HepG2 (cell line): ENCODE measurements around the gene OSBPL2. TPM values are rescaled to one million over a fixed set of nuclear protein-coding genes. Genes with fewer than 3 reads are reported as not detected.
A peak's percentile ranks its signal among the peaks of the same experiment; 100 is the strongest.

ENCODE experiments used
- ATAC-seq: fragments of 200-7000 bp; cut with Tn5 transposase; 3 replicates; pipeline ENCODE4 v1.9.1; 2020; ENCODE audit warnings: mild to moderate bottlenecking, moderate library complexity
- BruUV-seq: library from RNA; stranded (reverse); fragments of 400-500 nt; replicated peaks from 2 replicates; lab custom pipeline; 2021; lab: Mats Ljungman, UMichigan
- CTCF ChIA-PET: fragments of 300-600 bp; formaldehyde crosslinking; extraction: SDS; loops from one replicate; lab custom pipeline; 2021; ENCODE audit warnings: low total read pairs, inconsistent platforms, low intra/inter-chr PET ratio; lab: Yijun Ruan, JAX
- POLR2A ChIA-PET: fragments of 350-600 bp; sonication (Branson Sonifier 250); formaldehyde crosslinking; loops from one replicate; lab custom pipeline; 2020; ENCODE audit warnings: antibody characterized with exemption, inconsistent platforms; lab: Yijun Ruan, JAX
- DNase-seq: peaks from one replicate; pipeline ENCODE4 v3.0.0-alpha.2; 2015; ENCODE audit warnings: low spot score
- FAIRE-seq: peaks from 3 replicates; lab custom pipeline; 2011; peaks lifted over from hg19 to GRCh38; lab: Jason Lieb, UNC
- H2AFZ ChIP-seq: one replicate; pipeline ENCODE4 v1.6.1; 2011; ENCODE audit warnings: low read length, inconsistent platforms
- H3K27ac ChIP-seq: fragments of 300-600 bp; 3 replicates; pipeline ENCODE4 v1.8.0; 2011; ENCODE audit warnings: mixed run types, mild to moderate bottlenecking, mixed read lengths, low read length, inconsistent platforms; ENCODE audit not compliant: insufficient read depth; ENCODE audit errors: extremely low read length
- H3K27me3 ChIP-seq, 2 experiments: fragments of 200-600 bp in 1 of 2; 2 replicates in 1 of 2; 3 replicates in 1 of 2; pipeline versions ENCODE4 v1.6.0 to v1.8.0; 2011; ENCODE audit warnings: low read length in 2 of 2, mild to moderate bottlenecking in 2 of 2, moderate library complexity in 2 of 2, inconsistent platforms in 1 of 2; ENCODE audit not compliant: insufficient read depth in 2 of 2, control insufficient read depth in 1 of 2
- H3K36me3 ChIP-seq, 2 experiments: fragments of 200-600 bp in 1 of 2; replicated peaks in 1 of 2; 2 replicates in 1 of 2; 3 replicates in 1 of 2; pipeline versions ENCODE4 v1.5.1 to v1.8.0; 2011; ENCODE audit warnings: low read length in 2 of 2, inconsistent platforms in 1 of 2; ENCODE audit not compliant: insufficient read depth in 2 of 2, control insufficient read depth in 1 of 2
- H3K4me1 ChIP-seq: 2 replicates; pipeline ENCODE4 v1.5.1; 2012; ENCODE audit warnings: low read length, inconsistent platforms; ENCODE audit not compliant: insufficient read depth
- H3K4me2 ChIP-seq: 2 replicates; pipeline ENCODE4 v1.6.0; 2011; ENCODE audit warnings: low read depth, low read length, inconsistent platforms
- H3K4me3 ChIP-seq, 3 experiments: fragments of 200-600 bp in 1 of 3; sonication (generic), shearing (Covaris generic) in 1 of 3; replicated peaks in 1 of 3; 2 replicates each; pipeline ENCODE4 v1.5.1; 2011 to 2016; ENCODE audit warnings: low read length in 3 of 3, inconsistent platforms in 2 of 3, low read depth in 2 of 3, mild to moderate bottlenecking in 2 of 3, control low read depth in 1 of 3, mixed read lengths in 1 of 3; ENCODE audit not compliant: insufficient read depth in 1 of 3
- H3K79me2 ChIP-seq: one replicate; pipeline ENCODE4 v1.6.1; 2011; ENCODE audit warnings: low read length, inconsistent platforms; ENCODE audit not compliant: insufficient read depth
- H3K9ac ChIP-seq: 2 replicates; pipeline ENCODE4 v1.6.0; 2011; ENCODE audit warnings: mild to moderate bottlenecking, low read depth, low read length, inconsistent platforms; ENCODE audit not compliant: insufficient read depth
- H3K9me3 ChIP-seq: 2 replicates; pipeline ENCODE4 v1.5.1; 2012; ENCODE audit warnings: mild to moderate bottlenecking, low read length
- H4K20me1 ChIP-seq: 2 replicates; pipeline ENCODE4 v1.6.0; 2011; ENCODE audit warnings: inconsistent platforms, mild to moderate bottlenecking, low read length, moderate library complexity; ENCODE audit not compliant: insufficient read depth
- NFRKB ChIP-seq: fragments of 450-650 bp; IDR thresholded peaks from 2 replicates; pipeline ENCODE4 v1.6.1; 2017
- RORA ChIP-seq: sonication (generic); formaldehyde crosslinking; IDR thresholded peaks from 2 replicates; pipeline ENCODE4 v1.5.0; 2020; ENCODE audit warnings: mild to moderate bottlenecking, missing genetic modification reagents, moderate library complexity
- ZNF329 ChIP-seq: sonication (generic); formaldehyde crosslinking; IDR thresholded peaks from 2 replicates; pipeline ENCODE4 v1.9.0; 2021; ENCODE audit warnings: low read depth, mild to moderate bottlenecking, missing genetic modification reagents
- ZNF737 ChIP-seq: sonication (generic); formaldehyde crosslinking; IDR thresholded peaks from 2 replicates; pipeline ENCODE4 v1.5.0; 2020; ENCODE audit warnings: missing genetic modification reagents, mild to moderate bottlenecking, borderline replicate concordance
- WGBS: methylation state at CpG from one replicate; pipeline ENCODE4 v1.1.6; 2017; ENCODE audit warnings: low lambda C conversion rate; 5-methylcytosine and 5-hydroxymethylcytosine counted together
- in situ Hi-C: cut with HindIII; loops from 2 replicates; pipeline ENCODE4 v1.10.0; 2017; ENCODE audit warnings: low pct_unique_long_range_greater_than_20kb; ENCODE audit not compliant: extremely low pct_ligation_motif_present
- intact Hi-C: fragments of 100-400 bp; cut with micrococcal nuclease; formaldehyde crosslinking; loops from one replicate; pipeline ENCODE4 v1.10.0; 2022; ENCODE audit not compliant: unreplicated experiment
- polyA plus RNA-seq, 8 experiments: library from polyadenylated mRNA; depleted of rRNA in 3 of 8; stranded (reverse) in 7 of 8; unstranded in 1 of 8; fragments of >200 nt; fragmentation: Illumina TruSeq in 4 of 8; extraction: Trizol in 4 of 8; gene quantifications; 2 replicates each; pipeline versions ENCODE4 v1.2.1 to v1.2.3, GENCODE V29; 2011 to 2016; ENCODE audit warnings: low read depth in 4 of 8, missing spikeins in 1 of 8, mixed read lengths in 1 of 8; ENCODE audit not compliant: insufficient read depth in 1 of 8
- total RNA-seq, 5 experiments: library from RNA; depleted of rRNA; stranded (reverse); fragments of >200 nt; fragmentation: Illumina TruSeq; extraction: Trizol; gene quantifications; 2 replicates each; pipeline ENCODE4 v1.2.3, GENCODE V29; 2016; ENCODE audit warnings: low read depth in 1 of 5
- TF ChIP-seq, protein P1 (sequence below): sonication (generic); formaldehyde crosslinking; IDR thresholded peaks from 2 replicates; pipeline ENCODE4 v1.4.0; 2020; ENCODE audit warnings: missing genetic modification reagents

The OSBPL2 gene
- total and polyA plus RNA-seq, 2 of the 13 experiments (the other 11 are each of a cell fraction or from before 2014, with no cell fraction given): 18.5 to 37.4 TPM

GRCh38 chr20:62301111-62301668 is 62.9 kb downstream of the OSBPL2 start:
- BruUV-seq: no TSS peak
- Histone ChIP-seq H3K4me2 (peak overlapping the region; percentile 95; the same call in 1 of the 2 replicates), H3K9me3 (no peaks in the 10 kb centered on the region), H3K36me3 (peaks cover 5 to 18% of the 10 kb centered on the region in 2 experiments), H3K9ac (peak overlapping the region; percentile 89; the same call in 1 of the 2 replicates), H2AFZ (no peak overlapping the region), H3K27me3 (no peaks in the 10 kb centered on the region; a peak in 1 of 5 replicates), H3K79me2 (peaks cover 32% of the 10 kb centered on the region), H3K4me1 (peaks cover 52% of the 10 kb centered on the region), H3K27ac (peak overlapping the region; percentile 97), H3K4me3 (peak overlapping the region in 2 of 3 experiments; percentile 85 to 93; a peak in 3 of 6 replicates), H4K20me1 (peaks cover 25% of the 10 kb centered on the region)
- in situ Hi-C loops: loop anchor here (5.0 kb wide), 1 partner anchor 66 kb away; the partner anchor contains the start of gene LAMA5
- WGBS: 85% methylated on average over 11 of the region's 11 CpGs
- FAIRE-seq: no peak
- intact Hi-C loops: no loop called here
- TF ChIP-seq ZNF737 (CRISPR knock-in tag) (0 out of 2 replicates have a peak, but pooled peaks have one; percentile 70), RORA (CRISPR knock-in tag) (0 out of 2 replicates have a peak, but pooled peaks have one; percentile 50), NFRKB (no peak), ZNF329 (CRISPR knock-in tag) (0 out of 2 replicates have a peak, but pooled peaks have one; percentile 7)
- TF ChIP-seq, protein P1, sequence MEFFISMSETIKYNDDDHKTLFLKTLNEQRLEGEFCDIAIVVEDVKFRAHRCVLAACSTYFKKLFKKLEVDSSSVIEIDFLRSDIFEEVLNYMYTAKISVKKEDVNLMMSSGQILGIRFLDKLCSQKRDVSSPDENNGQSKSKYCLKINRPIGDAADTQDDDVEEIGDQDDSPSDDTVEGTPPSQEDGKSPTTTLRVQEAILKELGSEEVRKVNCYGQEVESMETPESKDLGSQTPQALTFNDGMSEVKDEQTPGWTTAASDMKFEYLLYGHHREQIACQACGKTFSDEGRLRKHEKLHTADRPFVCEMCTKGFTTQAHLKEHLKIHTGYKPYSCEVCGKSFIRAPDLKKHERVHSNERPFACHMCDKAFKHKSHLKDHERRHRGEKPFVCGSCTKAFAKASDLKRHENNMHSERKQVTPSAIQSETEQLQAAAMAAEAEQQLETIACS (CRISPR knock-in tag): 0 out of 2 replicates have a peak, but pooled peaks have one; percentile 29
- no peak for ATAC-seq
- DNase-seq: no peak
- POLR2A ChIA-PET: interaction anchor here (1.4 to 2.3 kb wide), 3 partner anchors 67 to 81 kb away, joined by 5 to 17 read pairs (median 7); no protein-coding TSS in a partner anchor
- CTCF ChIA-PET: interaction anchor here (1.3 to 6.1 kb wide), 7 partner anchors 67 to 195 kb away, joined by 4 to 73 read pairs (median 11); partner anchors contain the start of gene RPS21
